K562 (cell line): ENCODE results near the gene HOXB6. TPM values are rescaled to one million over a fixed set of nuclear protein-coding genes. Genes with fewer than 3 reads are reported as not detected.

ENCODE experiments used
- CHD7 ChIP-seq: fragments of 200-600 bp; sonication (generic); IDR thresholded peaks from one replicate; pipeline ENCODE4 v1.6.1; 2012; ENCODE audit warnings: mild to moderate bottlenecking, low read depth, low read length, inconsistent platforms
- RERE ChIP-seq: sonication (generic); formaldehyde crosslinking; IDR thresholded peaks from 2 replicates; pipeline ENCODE4 v1.8.0; 2023; ENCODE audit warnings: missing genetic modification reagents, mild to moderate bottlenecking, borderline replicate concordance
- ZNF449 ChIP-seq: fragments of 250-450 bp; sonication (Bioruptor Pico); IDR thresholded peaks from 2 replicates; pipeline ENCODE4 v1.8.0; 2022; ENCODE audit warnings: moderate library complexity, mild to moderate bottlenecking, inconsistent platforms
- ZNF77 ChIP-seq: fragments of 250-450 bp; sonication (Bioruptor Pico); IDR thresholded peaks from 2 replicates; pipeline ENCODE4 v1.5.0; 2020
- polyA plus RNA-seq, 8 experiments: library from polyadenylated mRNA; depleted of rRNA in 4 of 8; stranded (reverse) in 5 of 8; unstranded in 3 of 8; fragments of >200 nt; fragmentation: Nextera tagmentation in 2 of 8; fragmentation: Illumina TruSeq in 1 of 8; extraction: Ambion mirVana in 2 of 8; extraction: Trizol in 1 of 8; gene quantifications; 2 replicates each; pipeline versions ENCODE4 v1.2.1 to v1.2.3, GENCODE V29; 2011 to 2014; ENCODE audit warnings: inconsistent platforms in 1 of 8, missing spikeins in 1 of 8
- total RNA-seq, 7 experiments: library from RNA; depleted of rRNA in 6 of 7; stranded (reverse); fragments of >200 nt in 6 of 7; fragmentation: Illumina TruSeq in 2 of 7; extraction: Trizol in 2 of 7; gene quantifications; 2 replicates each; pipeline versions ENCODE4 v1.2.1 to v1.2.3, GENCODE V29; 2011 to 2021; ENCODE audit warnings: low replicate concordance in 1 of 7

The HOXB6 gene
- total and polyA plus RNA-seq, 9 of the 15 experiments (the other 6 are each of a cell fraction or from before 2014, with no cell fraction given), result 1.2 to 14.8 (median 4.9) TPM

GRCh38 chr17:48555258-48556228 lies 49.2 kb downstream of the HOXB6 start (continued):
- TF ChIP-seq RERE (CRISPR knock-in tag), result no peak
- peak; percentile 64; the same call in 1 of the 2 replicates for TF ChIP-seq ZNF449 (CRISPR knock-in tag)
- TF ChIP-seq ZNF77 (CRISPR knock-in tag), result no peak
- no peak for TF ChIP-seq CHD7
